Measurements from ENCODE around the gene JAZF1. TPM values are rescaled to one million over a fixed set of nuclear protein-coding genes. Genes with fewer than 3 reads are reported as not detected.

The JAZF1 gene
- total and polyA plus RNA-seq, 3 donors from 2014 or later = 38.5 to 51.0 (median 46.4) TPM

DNA sequence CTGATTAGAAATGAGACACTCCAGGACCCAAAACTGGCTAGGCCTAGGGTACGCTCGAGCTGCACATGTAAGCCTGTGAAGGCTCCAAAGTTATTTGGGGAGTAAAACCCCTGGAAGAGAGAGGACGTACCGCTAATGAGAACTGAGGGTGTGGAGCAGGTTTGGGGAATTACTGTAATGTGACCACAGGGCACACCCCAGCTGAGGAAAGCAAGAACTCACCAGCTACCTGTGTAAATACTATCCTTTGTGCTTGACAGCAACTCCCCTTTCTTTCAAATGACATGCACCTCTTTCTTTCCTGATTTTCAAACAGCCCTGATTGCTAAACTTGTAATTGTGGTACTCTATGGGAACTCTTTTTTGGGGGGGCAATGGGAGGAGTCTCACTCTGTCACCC lies 147.2 kb downstream of the JAZF1 start:
- H3K4me1 ChIP-seq = peaks cover 13% of the 10 kb centered on the region
- 91 to 93% methylated on average over 4 of the region's 4 CpGs for WGBS, 2 donors
- no peak for DNase-seq
- H3K27me3 ChIP-seq = no peaks in the 10 kb centered on the region
- intact Hi-C loops (cut with DNase I; ENCODE audit: low total_unique reads) = no loop called here
- no peak for TF ChIP-seq POLR2A (IDR thresholded peaks at IDR 0.05)
- TF ChIP-seq, protein P1, sequence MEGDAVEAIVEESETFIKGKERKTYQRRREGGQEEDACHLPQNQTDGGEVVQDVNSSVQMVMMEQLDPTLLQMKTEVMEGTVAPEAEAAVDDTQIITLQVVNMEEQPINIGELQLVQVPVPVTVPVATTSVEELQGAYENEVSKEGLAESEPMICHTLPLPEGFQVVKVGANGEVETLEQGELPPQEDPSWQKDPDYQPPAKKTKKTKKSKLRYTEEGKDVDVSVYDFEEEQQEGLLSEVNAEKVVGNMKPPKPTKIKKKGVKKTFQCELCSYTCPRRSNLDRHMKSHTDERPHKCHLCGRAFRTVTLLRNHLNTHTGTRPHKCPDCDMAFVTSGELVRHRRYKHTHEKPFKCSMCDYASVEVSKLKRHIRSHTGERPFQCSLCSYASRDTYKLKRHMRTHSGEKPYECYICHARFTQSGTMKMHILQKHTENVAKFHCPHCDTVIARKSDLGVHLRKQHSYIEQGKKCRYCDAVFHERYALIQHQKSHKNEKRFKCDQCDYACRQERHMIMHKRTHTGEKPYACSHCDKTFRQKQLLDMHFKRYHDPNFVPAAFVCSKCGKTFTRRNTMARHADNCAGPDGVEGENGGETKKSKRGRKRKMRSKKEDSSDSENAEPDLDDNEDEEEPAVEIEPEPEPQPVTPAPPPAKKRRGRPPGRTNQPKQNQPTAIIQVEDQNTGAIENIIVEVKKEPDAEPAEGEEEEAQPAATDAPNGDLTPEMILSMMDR (IDR thresholded peaks at IDR 0.05) = no peak
- H3K36me3 ChIP-seq (ENCODE audit: low read depth, missing control alignments) = no peaks in the 10 kb centered on the region
- H3K9me3 ChIP-seq = no peaks in the 10 kb centered on the region
- no peak overlapping the region for H3K27ac ChIP-seq
- H3K4me3 ChIP-seq = no peak overlapping the region

DNA sequence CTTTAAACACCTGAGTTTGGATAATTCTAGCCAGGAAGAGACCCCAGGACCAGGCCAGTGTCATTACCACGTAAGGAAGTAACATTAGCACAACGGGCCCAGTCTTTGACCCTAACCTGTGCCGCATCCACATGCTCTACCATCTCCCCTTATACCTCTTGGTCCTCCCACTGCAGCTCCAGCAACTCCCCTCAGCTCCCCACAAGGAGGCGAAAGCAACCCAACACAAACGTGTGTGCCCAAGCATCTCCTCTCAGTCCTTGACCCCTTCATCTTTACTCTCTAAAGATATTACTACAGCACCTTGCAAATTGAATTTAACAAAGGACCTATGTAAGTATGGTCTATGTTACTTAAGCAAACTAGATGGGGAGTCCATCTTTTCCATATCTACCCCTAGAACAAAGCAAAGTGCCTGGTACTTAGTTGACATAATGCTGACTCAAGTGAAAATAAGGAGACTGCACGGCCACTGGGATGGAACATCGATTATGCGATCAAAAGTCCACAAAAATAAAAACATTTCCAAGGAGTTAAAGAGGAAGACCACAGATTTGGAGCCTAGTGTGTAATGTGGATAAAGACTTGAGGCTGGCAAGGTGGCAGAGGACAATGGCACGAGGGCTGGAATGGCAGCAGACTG lies 147.7 kb downstream of the JAZF1 start:
- no peak overlapping the region for H3K4me3 ChIP-seq
- 86 to 88% methylated on average over 9 of the region's 9 CpGs for WGBS, 2 donors
- H3K27ac ChIP-seq = no peak overlapping the region
- H3K27me3 ChIP-seq = no peaks in the 10 kb centered on the region
- no peak for TF ChIP-seq POLR2A (IDR thresholded peaks at IDR 0.05)
- TF ChIP-seq, protein P1 (IDR thresholded peaks at IDR 0.05) = no peak
- intact Hi-C loops (cut with DNase I; ENCODE audit: low total_unique reads) = no loop called here
- DNase-seq = no peak
- H3K4me1 ChIP-seq = peaks cover 13% of the 10 kb centered on the region
- H3K36me3 ChIP-seq (ENCODE audit: low read depth, missing control alignments) = no peaks in the 10 kb centered on the region
- H3K9me3 ChIP-seq = no peaks in the 10 kb centered on the region

DNA sequence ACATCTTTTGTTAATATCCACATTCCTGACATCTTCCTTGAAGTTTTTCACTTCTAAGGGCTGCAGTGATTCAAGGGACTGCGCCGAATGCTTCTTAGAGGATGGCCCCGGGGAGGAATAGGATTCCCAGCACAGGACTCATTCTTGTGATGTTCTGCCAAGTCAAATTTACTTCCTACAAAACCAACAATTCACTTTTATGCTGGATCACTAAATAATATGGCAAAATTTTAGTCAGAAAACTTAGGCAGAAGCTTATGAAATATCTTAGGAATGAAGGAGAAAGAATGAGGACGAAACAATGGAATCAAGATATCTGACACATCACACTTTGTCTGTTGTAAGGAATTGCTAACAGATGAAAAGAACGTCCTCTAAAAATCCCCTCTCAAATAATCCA lies 151.5 kb downstream of the JAZF1 start:
- Histone ChIP-seq H3K9me3 (no peaks in the 10 kb centered on the region), H3K27ac (no peak overlapping the region), H3K4me3 (no peak overlapping the region), H3K27me3 (no peaks in the 10 kb centered on the region), H3K4me1 (no peaks in the 10 kb centered on the region), H3K36me3 (ENCODE audit: low read depth, missing control alignments) (no peaks in the 10 kb centered on the region)
- intact Hi-C loops (cut with DNase I; ENCODE audit: low total_unique reads) = no loop called here
- no peak for TF ChIP-seq POLR2A (IDR thresholded peaks at IDR 0.05)
- TF ChIP-seq, protein P1 (IDR thresholded peaks at IDR 0.05) = no peak
- whole genome bisulfite sequencing, 2 donors = 71 to 75% methylated on average over 5 of the region's 5 CpGs
- no peak for DNase-seq

DNA sequence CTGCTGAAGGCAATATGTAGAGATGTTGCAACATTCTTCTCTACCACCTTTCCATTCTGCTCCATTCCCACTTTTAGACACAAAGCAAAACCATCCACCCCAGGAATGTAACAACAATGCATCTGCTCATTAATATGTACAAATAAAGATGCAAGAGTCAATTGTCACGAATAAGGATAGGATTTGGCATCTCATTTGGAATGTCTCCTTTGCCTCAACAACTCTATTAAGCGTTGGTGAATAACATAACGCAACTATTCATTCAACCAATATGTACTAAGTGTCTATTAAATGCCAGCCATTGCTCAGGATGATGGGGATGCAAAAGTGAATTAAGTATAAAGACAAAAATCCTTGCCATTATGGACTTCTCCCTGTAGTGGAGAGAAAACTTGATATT lies 152.1 kb downstream of the JAZF1 start:
- H3K36me3 ChIP-seq (ENCODE audit: low read depth, missing control alignments) = no peaks in the 10 kb centered on the region
- no peaks in the 10 kb centered on the region for H3K4me1 ChIP-seq
- no peaks in the 10 kb centered on the region for H3K9me3 ChIP-seq
- H3K4me3 ChIP-seq = no peak overlapping the region
- 96% methylated on average over 3 of the region's 3 CpGs for WGBS, 2 donors
- intact Hi-C loops (cut with DNase I; ENCODE audit: low total_unique reads) = no loop called here
- TF ChIP-seq, protein P1 (IDR thresholded peaks at IDR 0.05) = no peak
- TF ChIP-seq POLR2A (IDR thresholded peaks at IDR 0.05) = no peak
- no peak overlapping the region for H3K27ac ChIP-seq
- H3K27me3 ChIP-seq = no peaks in the 10 kb centered on the region
- no peak for DNase-seq

DNA sequence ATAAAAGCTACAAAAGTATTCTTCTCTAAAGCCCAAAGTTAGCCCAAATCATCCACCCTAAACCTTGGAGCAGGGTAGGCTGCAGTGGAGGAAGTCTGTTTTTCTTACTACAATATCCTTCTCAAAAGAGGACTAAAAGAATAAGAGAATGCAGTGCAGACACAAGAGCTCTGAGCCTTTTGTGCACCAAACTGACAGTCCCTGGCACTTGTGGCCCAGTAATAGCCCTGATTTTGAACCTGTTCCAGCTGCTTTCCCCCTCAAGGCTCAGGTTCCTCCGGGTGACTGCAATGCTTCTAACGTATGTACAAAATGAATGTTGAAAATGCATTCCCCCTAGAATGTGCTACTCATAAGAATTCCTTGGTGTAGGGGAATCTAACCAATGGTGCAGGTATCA lies 154.4 kb downstream of the JAZF1 start:
- DNase-seq = no peak
- Histone ChIP-seq H3K36me3 (ENCODE audit: low read depth, missing control alignments) (no peaks in the 10 kb centered on the region), H3K27me3 (no peaks in the 10 kb centered on the region), H3K4me3 (no peak overlapping the region), H3K4me1 (no peaks in the 10 kb centered on the region), H3K27ac (no peak overlapping the region), H3K9me3 (no peaks in the 10 kb centered on the region)
- TF ChIP-seq, protein P1 (IDR thresholded peaks at IDR 0.05) = no peak
- TF ChIP-seq POLR2A (IDR thresholded peaks at IDR 0.05) = no peak
- intact Hi-C loops (cut with DNase I; ENCODE audit: low total_unique reads) = no loop called here
- 77 to 84% methylated on average over 2 of the region's 2 CpGs for WGBS, 2 donors

Data from testis (tissue), 3 donors.